Body of pancreas (tissue), 4 donors: ENCODE measurements around the gene DNAJC4.

ENCODE experiments used
- CTCF ChIP-seq, 7 experiments: fragments of 450-650 bp in 4 of 7; fragments of 200-600 bp in 3 of 7; sonication (generic) in 3 of 7; IDR thresholded peaks; one replicate each; pipeline ENCODE4 v1.5.1; 2016 to 2019; ENCODE audit warnings: antibody characterized with exemption in 7 of 7
- POLR2A ChIP-seq, 3 donors: fragments of 450-650 bp; IDR thresholded peaks; one replicate each; pipeline ENCODE4 v1.6.1; 2016; ENCODE audit warnings: antibody characterized with exemption in 3 of 3, mild to moderate bottlenecking in 2 of 3

GRCh38 chr11:64203421-64204079 is 26.8 kb upstream of the DNAJC4 start:
- TF ChIP-seq POLR2A (IDR thresholded peaks at IDR 0.05): no peak
- TF ChIP-seq CTCF (IDR thresholded peaks at IDR 0.05): no peak
